CMK (cell line): ENCODE data around the gene CTH.
"Not testable (repeated sequence)": the region's sequence is repeated elsewhere in the genome, so short reads cannot be mapped to it uniquely, and the experiment has no call there.

Source experiments
- DNase-seq: peaks from one replicate; pipeline ENCODE4 v3.0.0-alpha.2; 2010; ENCODE audit warnings: low read depth

The CTH gene

GRCh38 chr1:70410604-70411359 is at the start of gene CTH:
Gene CTH, plus strand, starts transcription at chr1:70411268. Its CDS starts 148 bp downstream, at chr1:70411416.
- peak; percentile 74 for DNase-seq

- DNase-seq = no peak
Observed at GRCh38 chr1:70361727-70362398, 49.2 kb upstream of the CTH start.

GRCh38 chr1:70364439-70364838 is 46.6 kb upstream of the CTH start:
- DNase-seq = no peak

GRCh38 chr1:70366425-70366952 is 44.6 kb upstream of the CTH start:
- not testable (repeated sequence) for DNase-seq

- not testable (repeated sequence) for DNase-seq
Observed at GRCh38 chr1:70366997-70367396, 44.1 kb upstream of the CTH start.

- DNase-seq = not testable (repeated sequence)
Observed at GRCh38 chr1:70367397-70367796, 43.7 kb upstream of the CTH start.

GRCh38 chr1:70371586-70371985 is 39.5 kb upstream of the CTH start:
- DNase-seq = not testable (repeated sequence)

GRCh38 chr1:70372426-70372825 is 38.6 kb upstream of the CTH start:
- DNase-seq = no peak

- not testable (repeated sequence) for DNase-seq
Observed at GRCh38 chr1:70373580-70373979, 37.5 kb upstream of the CTH start.

GRCh38 chr1:70376196-70376595 is 34.9 kb upstream of the CTH start:
- no peak for DNase-seq

GRCh38 chr1:70382682-70383081 is 28.4 kb upstream of the CTH start:
- no peak for DNase-seq

- no peak for DNase-seq
Observed at GRCh38 chr1:70383483-70383882, 27.6 kb upstream of the CTH start.

- DNase-seq = no peak
Observed at GRCh38 chr1:70384542-70384941, 26.5 kb upstream of the CTH start.

GRCh38 chr1:70385477-70385876 is 25.6 kb upstream of the CTH start:
- DNase-seq = no peak

GRCh38 chr1:70386121-70386520 is 24.9 kb upstream of the CTH start:
- DNase-seq = no peak

- DNase-seq = no peak
Observed at GRCh38 chr1:70387507-70387906, 23.6 kb upstream of the CTH start.

GRCh38 chr1:70392626-70393025 is 18.4 kb upstream of the CTH start:
- DNase-seq = no peak

- no peak for DNase-seq
Observed at GRCh38 chr1:70396607-70397006, 14.5 kb upstream of the CTH start.

GRCh38 chr1:70397013-70397412 is 14.1 kb upstream of the CTH start:
- DNase-seq = no peak

GRCh38 chr1:70400335-70400734 is 10.7 kb upstream of the CTH start:
- no peak for DNase-seq

GRCh38 chr1:70401974-70402373 is 9.1 kb upstream of the CTH start:
- DNase-seq = no peak

- no peak for DNase-seq
Observed at GRCh38 chr1:70403759-70404158, 7.3 kb upstream of the CTH start.

- DNase-seq = no peak
Observed at GRCh38 chr1:70405780-70406416, 5.2 kb upstream of the CTH start.
